T-helper 17 cell (primary cell): Measurements from ENCODE around the gene TEX26. TPM values are rescaled to one million over a fixed set of nuclear protein-coding genes. Genes with fewer than 3 reads are reported as not detected.

ENCODE experiments used
- ATAC-seq: fragments of 150-1000 bp; cut with Tn5 transposase; 2 replicates; pipeline ENCODE4 v1.10.0; 2021; ENCODE audit warnings: mild to moderate bottlenecking, moderate library complexity
- DNase-seq, 3 donors: peaks; one replicate each; pipeline versions ENCODE4 v3.0.0 to v3.0.0-alpha.2; 2020 to 2021
- H3K9me3 ChIP-seq: one replicate; pipeline ENCODE4 v1.7.0; 2013; ENCODE audit warnings: low read length, mild to moderate bottlenecking; ENCODE audit not compliant: control insufficient read depth, poor library complexity, severe bottlenecking
- H3K27ac Mint-ChIP-seq: one replicate; pipeline ENCODE4 v1.8.0; 2022; ENCODE audit warnings: mild to moderate bottlenecking, moderate library complexity, mixed read lengths
- H3K27me3 Mint-ChIP-seq: one replicate; pipeline ENCODE4 v1.8.0; 2022; ENCODE audit warnings: mixed read lengths
- H3K36me3 Mint-ChIP-seq: one replicate; pipeline ENCODE4 v1.8.0; 2022; ENCODE audit warnings: low read depth, mixed read lengths
- H3K4me1 Mint-ChIP-seq: one replicate; pipeline ENCODE4 v1.8.0; 2022; ENCODE audit warnings: mild to moderate bottlenecking, mixed read lengths
- H3K4me3 Mint-ChIP-seq: one replicate; pipeline ENCODE4 v1.8.0; 2022; ENCODE audit warnings: mild to moderate bottlenecking, moderate library complexity, mixed read lengths
- total RNA-seq, 4 donors: library from RNA in 2 of 4; stranded (reverse) in 2 of 4; gene quantifications; one replicate each; pipeline ENCODE4 v1.2.3 and lab custom pipeline; 2022 to 2026

TEX26 gene
- total RNA-seq, 2 donors from 2014 or later, result not detected

DNA sequence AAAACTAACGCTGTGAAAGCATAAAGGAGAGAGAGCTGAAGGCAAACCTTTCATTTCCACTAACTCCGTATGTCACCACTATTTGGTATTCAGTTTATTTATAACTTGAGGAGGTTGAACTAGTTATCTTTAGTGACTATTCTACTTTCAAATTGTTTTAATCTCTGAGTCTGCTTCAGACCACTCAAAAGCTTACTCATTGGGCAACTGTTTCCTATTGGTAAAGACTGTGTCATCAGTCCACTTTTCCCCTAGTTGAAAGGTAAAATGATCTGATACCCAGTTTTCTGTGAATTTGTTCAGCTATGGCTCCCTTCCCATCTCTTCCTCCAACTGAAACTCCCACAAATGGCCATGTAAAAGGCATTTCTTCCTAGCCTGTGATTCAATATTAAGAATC is 39.1 kb downstream of the TEX26 start:
- H3K27me3 Mint-ChIP-seq, result peaks cover 68% of the 10 kb centered on the region
- ATAC-seq (no peak), DNase-seq (no peak)
- H3K4me1 Mint-ChIP-seq, result no peaks in the 10 kb centered on the region
- H3K4me3 Mint-ChIP-seq, result no peak overlapping the region
- no peaks in the 10 kb centered on the region for H3K9me3 ChIP-seq
- H3K27ac Mint-ChIP-seq, result no peak overlapping the region
- no peaks in the 10 kb centered on the region for H3K36me3 Mint-ChIP-seq

GRCh38 chr13:30972888-30973377 is 40.5 kb downstream of the TEX26 start:
- H3K4me3 Mint-ChIP-seq, result no peak overlapping the region
- H3K36me3 Mint-ChIP-seq, result no peaks in the 10 kb centered on the region
- DNase-seq (no peak), ATAC-seq (no peak)
- peaks cover 70% of the 10 kb centered on the region for H3K27me3 Mint-ChIP-seq
- H3K4me1 Mint-ChIP-seq, result no peaks in the 10 kb centered on the region
- no peak overlapping the region for H3K27ac Mint-ChIP-seq
- H3K9me3 ChIP-seq, result no peaks in the 10 kb centered on the region

- no peak for ATAC-seq
- Mint-ChIP-seq H3K4me3 (no peak overlapping the region), H3K27me3 (peaks cover 62% of the 10 kb centered on the region), H3K27ac (no peak overlapping the region), H3K4me1 (no peaks in the 10 kb centered on the region), H3K36me3 (no peaks in the 10 kb centered on the region)
- H3K9me3 ChIP-seq, result no peaks in the 10 kb centered on the region
- DNase-seq, result no peak
Observed at GRCh38 chr13:30974350-30974749, 41.9 kb downstream of the TEX26 start.

GRCh38 chr13:30976025-30976424 is 43.6 kb downstream of the TEX26 start:
- Mint-ChIP-seq H3K27ac (peak overlapping the region; percentile 43), H3K4me1 (no peaks in the 10 kb centered on the region), H3K27me3 (peaks cover 54% of the 10 kb centered on the region), H3K36me3 (no peaks in the 10 kb centered on the region), H3K4me3 (no peak overlapping the region)
- DNase-seq (no peak), ATAC-seq (no peak)
- no peaks in the 10 kb centered on the region for H3K9me3 ChIP-seq

GRCh38 chr13:30978981-30979956 is 46.8 kb downstream of the TEX26 start:
- Mint-ChIP-seq H3K27me3 (peaks cover 45% of the 10 kb centered on the region), H3K4me1 (no peaks in the 10 kb centered on the region), H3K36me3 (no peaks in the 10 kb centered on the region), H3K4me3 (no peak overlapping the region), H3K27ac (no peak overlapping the region)
- ATAC-seq (peak; percentile 44), DNase-seq (peak in 2 of 3 donors; percentile 18 to 21)
- no peaks in the 10 kb centered on the region for H3K9me3 ChIP-seq

GRCh38 chr13:30982506-30982905 is 50.0 kb downstream of the TEX26 start:
- Mint-ChIP-seq H3K4me3 (no peak overlapping the region), H3K4me1 (no peaks in the 10 kb centered on the region), H3K27ac (no peak overlapping the region), H3K27me3 (peaks cover 24% of the 10 kb centered on the region), H3K36me3 (no peaks in the 10 kb centered on the region)
- no peak for ATAC-seq
- no peak for DNase-seq
- no peaks in the 10 kb centered on the region for H3K9me3 ChIP-seq

- H3K27me3 Mint-ChIP-seq, result peaks cover 21% of the 10 kb centered on the region
Observed at GRCh38 chr13:30982906-30983305, 50.5 kb downstream of the TEX26 start.

DNA sequence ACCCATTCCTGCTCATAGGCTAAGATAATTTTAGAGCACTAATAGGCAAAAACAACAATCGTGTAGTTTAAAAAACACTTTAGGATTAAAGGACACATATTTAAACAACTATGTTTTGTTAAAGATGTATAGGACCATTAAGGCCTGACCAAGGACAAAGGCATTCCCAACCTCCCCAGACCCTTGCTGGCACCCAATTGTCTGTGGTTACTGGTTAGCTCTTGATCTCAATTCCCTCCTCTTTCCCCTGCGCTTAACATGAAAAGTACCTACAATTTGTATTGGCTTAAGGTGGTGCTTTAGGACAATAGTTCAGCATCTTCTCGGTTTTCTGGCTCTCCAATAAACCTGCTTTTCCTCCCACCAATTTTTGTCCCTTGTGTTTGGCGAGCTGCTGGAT is 51.0 kb downstream of the TEX26 start:
- ATAC-seq (no peak), DNase-seq (no peak)
- Mint-ChIP-seq H3K27ac (no peak overlapping the region), H3K4me3 (no peak overlapping the region), H3K4me1 (no peaks in the 10 kb centered on the region), H3K27me3 (peaks cover 21% of the 10 kb centered on the region), H3K36me3 (no peaks in the 10 kb centered on the region)
- no peaks in the 10 kb centered on the region for H3K9me3 ChIP-seq

More at GRCh38 chr13:30982906-30983305, 50.5 kb downstream of the TEX26 start:
- H3K4me1 Mint-ChIP-seq, result no peaks in the 10 kb centered on the region
- H3K4me3 Mint-ChIP-seq, result no peak overlapping the region
- no peak overlapping the region for H3K27ac Mint-ChIP-seq
- no peaks in the 10 kb centered on the region for H3K9me3 ChIP-seq
- ATAC-seq, result no peak
- DNase-seq, result no peak
- no peaks in the 10 kb centered on the region for H3K36me3 Mint-ChIP-seq

GRCh38 chr13:30984620-30985019 is 52.2 kb downstream of the TEX26 start:
- DNase-seq (no peak), ATAC-seq (no peak)
- no peak overlapping the region for H3K4me3 Mint-ChIP-seq
- H3K4me1 Mint-ChIP-seq, result no peaks in the 10 kb centered on the region
- H3K27ac Mint-ChIP-seq, result no peak overlapping the region
- no peaks in the 10 kb centered on the region for H3K36me3 Mint-ChIP-seq
- no peaks in the 10 kb centered on the region for H3K9me3 ChIP-seq
- peaks cover 15% of the 10 kb centered on the region for H3K27me3 Mint-ChIP-seq

GRCh38 chr13:30985637-30986205 is 53.3 kb downstream of the TEX26 start:
- ATAC-seq (no peak), DNase-seq (no peak)
- Mint-ChIP-seq H3K36me3 (no peaks in the 10 kb centered on the region), H3K4me1 (no peaks in the 10 kb centered on the region), H3K4me3 (no peak overlapping the region), H3K27me3 (peaks cover 14% of the 10 kb centered on the region), H3K27ac (no peak overlapping the region)
- H3K9me3 ChIP-seq, result no peaks in the 10 kb centered on the region

DNA sequence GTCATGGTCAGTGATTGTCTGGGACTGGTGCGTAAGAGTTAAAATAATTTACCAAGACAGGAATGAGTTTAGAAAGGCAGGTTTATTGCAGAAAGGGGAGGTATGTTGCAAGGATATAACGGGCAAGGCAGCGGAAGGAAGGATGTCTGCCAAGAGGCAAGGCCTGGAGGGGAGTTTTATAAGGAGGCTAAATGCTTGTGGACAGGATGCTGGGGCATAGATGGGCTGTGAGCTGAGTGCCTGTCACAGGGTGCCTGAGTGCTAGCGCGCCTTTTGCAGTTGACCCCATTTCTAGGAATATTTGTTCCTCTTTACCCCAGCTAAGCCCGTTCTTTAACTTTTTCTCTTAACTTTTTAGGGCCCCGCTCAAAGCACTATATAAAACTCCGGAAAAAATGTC is 58.7 kb downstream of the TEX26 start:
- no peak overlapping the region for H3K4me3 Mint-ChIP-seq
- H3K36me3 Mint-ChIP-seq, result peaks cover 5% of the 10 kb centered on the region
- DNase-seq (no peak), ATAC-seq (no peak)
- H3K4me1 Mint-ChIP-seq, result no peaks in the 10 kb centered on the region
- peaks cover 24% of the 10 kb centered on the region for H3K27me3 Mint-ChIP-seq
- H3K27ac Mint-ChIP-seq, result no peak overlapping the region
- no peaks in the 10 kb centered on the region for H3K9me3 ChIP-seq

DNA sequence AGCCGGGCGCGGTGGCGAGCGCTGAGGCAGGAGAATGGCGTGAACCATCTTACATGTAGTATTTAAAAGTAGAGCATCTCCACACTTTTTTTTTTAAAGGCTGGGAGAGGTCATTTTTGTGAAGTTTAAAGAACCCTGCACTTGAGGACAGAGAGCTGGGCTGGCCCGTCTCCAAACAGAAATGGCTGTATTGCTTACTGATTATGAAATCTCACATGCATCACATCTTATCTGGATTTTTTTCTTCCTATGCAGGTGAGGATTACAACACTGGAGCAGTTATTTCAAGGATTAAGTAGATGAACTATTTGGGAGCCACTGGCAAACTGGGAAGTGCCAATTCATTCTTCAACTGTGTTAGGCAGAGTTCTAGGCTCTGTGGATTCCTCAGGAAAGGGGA is 59.5 kb downstream of the TEX26 start:
- Mint-ChIP-seq H3K4me1 (no peaks in the 10 kb centered on the region), H3K36me3 (peaks cover 5% of the 10 kb centered on the region), H3K27me3 (peaks cover 24% of the 10 kb centered on the region), H3K27ac (no peak overlapping the region), H3K4me3 (no peak overlapping the region)
- ATAC-seq (no peak), DNase-seq (no peak)
- no peaks in the 10 kb centered on the region for H3K9me3 ChIP-seq

GRCh38 chr13:30995331-30995730 is 62.9 kb downstream of the TEX26 start:
- Mint-ChIP-seq H3K27ac (no peak overlapping the region), H3K27me3 (peaks cover 35% of the 10 kb centered on the region), H3K4me1 (no peaks in the 10 kb centered on the region), H3K4me3 (no peak overlapping the region), H3K36me3 (peaks cover 5% of the 10 kb centered on the region)
- no peaks in the 10 kb centered on the region for H3K9me3 ChIP-seq
- ATAC-seq (no peak), DNase-seq (no peak)
